GM18907 (cell line): ENCODE data around the gene FHIT.

Experiments used
- ATAC-seq: cut with Tn5 transposase; IDR thresholded peaks from one replicate; pipeline ENCODE4 v1.9.1; 2021; ENCODE audit warnings: mild to moderate bottlenecking, moderate library complexity; ENCODE audit not compliant: unreplicated experiment

Gene FHIT

DNA sequence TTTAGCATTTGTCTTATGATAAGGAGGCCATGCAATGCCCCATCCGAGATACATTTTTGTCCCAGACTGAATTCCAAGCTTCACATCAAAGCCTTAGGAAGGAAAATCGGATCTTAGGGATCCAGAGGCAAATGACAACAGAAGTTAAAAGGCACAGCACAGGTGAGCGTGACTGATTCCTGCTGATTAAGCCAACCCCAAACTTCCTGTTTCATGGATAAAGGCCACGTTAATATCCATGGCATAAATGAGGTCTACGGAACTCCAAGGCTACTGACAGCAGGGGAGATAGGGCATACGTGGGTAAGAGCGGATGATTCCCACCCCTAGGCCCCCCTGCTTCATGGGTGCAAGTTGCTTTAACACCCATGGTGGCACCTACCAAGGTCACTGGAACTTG, 471.6 kb downstream of the FHIT start:
- ATAC-seq, result no peak

- no peak for ATAC-seq
Observed at GRCh38 chr3:60775985-60776384, 475.3 kb downstream of the FHIT start.

DNA sequence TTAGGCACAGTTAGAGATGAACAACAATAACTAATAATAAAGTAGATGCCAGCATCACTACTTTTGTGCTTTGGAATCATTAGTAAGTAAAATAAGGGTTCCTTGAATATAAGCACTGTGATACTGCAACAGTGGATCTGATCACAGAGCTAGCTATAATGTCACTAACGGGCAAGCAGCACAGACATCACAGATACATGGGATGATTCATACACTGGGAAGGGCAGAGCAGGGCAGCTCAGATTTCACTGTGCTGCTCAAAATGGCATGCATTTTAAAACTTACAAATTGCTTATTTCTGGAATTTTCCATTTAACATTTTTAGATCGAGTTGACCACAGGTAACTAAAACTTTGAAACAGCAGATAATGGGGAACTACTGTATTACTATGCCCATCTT, 476.6 kb downstream of the FHIT start:
- ATAC-seq, result no peak

DNA sequence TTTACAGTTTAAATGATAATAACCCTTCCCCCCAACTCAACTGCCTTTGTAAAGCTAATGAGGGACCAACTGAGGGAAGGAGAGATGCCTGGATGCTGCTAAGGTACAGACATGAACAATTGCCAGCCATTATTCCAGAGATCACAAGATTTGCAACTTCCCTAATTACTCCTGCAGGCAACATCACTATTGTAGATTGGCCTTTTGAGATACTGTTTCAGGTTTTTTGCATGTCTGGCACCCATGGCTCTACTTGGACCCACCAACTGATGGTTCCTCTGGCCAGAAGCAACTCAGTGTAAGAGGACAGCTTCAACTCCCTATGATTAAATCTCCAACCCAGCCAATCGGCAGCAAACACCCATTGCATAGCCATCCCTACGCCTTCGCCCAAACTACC, 478.7 kb downstream of the FHIT start:
- no peak for ATAC-seq

- ATAC-seq, result no peak
Observed at GRCh38 chr3:60771766-60772165, 479.5 kb downstream of the FHIT start.

GRCh38 chr3:60770532-60770931, 480.7 kb downstream of the FHIT start:
- ATAC-seq, result no peak

DNA sequence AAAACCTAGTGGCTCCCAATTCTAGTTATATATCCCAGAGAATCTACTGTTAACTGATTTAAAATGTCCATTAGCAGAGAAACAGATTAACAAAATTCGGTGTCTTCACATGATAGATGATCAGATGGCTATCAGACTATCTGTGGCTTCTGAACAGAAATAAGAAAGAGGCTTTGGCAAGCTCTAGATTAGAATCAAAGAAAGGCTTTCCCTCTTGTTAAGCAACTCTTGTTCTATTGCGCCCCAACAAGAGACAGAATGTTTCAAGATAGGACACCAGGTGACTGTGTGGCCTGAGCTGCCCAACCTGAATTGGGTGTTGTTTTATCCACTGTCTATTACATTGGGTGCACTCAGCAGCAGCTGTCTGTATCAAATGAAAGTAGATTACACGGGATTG, 483.7 kb downstream of the FHIT start:
- no peak for ATAC-seq

GRCh38 chr3:60765776-60766175, 485.5 kb downstream of the FHIT start:
- no peak for ATAC-seq

GRCh38 chr3:60764870-60765269, 486.4 kb downstream of the FHIT start:
- no peak for ATAC-seq

DNA sequence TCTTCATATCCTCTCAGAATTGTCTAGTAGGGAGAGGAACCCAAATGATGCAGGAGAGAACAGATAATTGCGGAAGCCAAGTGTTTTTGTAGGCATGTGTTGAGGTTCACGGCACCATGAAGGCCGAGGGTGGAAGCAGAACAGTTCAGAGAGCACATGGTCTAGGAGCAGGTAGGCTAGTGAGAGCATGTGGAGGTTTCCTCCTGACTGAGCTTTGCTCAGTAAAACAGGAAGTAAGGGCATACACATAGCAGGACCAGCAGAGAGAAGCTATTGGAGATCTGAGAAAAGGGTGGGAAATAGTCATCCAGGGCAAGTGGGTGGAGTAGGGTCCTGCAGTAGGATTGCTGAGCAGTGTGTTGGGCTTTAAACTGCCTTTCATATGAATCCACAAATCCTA, 491.1 kb downstream of the FHIT start:
- ATAC-seq, result no peak

DNA sequence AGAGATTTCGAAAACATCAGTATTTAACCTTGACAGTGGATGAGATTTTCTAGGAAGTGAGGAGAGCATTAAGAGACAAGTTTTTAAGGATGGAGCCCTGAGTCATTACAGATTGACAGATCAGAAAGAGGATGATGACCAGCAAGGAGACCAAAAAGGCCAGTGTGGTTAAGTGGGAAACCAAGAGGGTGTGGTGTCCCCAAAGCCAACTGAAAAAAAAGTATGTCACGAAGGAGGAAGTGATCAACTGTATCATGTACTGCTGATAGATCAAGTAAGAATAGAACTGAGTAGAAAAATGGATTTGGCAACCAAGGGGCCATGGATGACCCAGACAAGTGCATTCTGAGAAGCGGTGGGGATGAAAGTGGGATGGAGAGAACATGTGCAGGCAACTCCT, 491.8 kb downstream of the FHIT start:
- no peak for ATAC-seq

- no peak for ATAC-seq
Observed at GRCh38 chr3:60758831-60759230, 492.4 kb downstream of the FHIT start.

DNA sequence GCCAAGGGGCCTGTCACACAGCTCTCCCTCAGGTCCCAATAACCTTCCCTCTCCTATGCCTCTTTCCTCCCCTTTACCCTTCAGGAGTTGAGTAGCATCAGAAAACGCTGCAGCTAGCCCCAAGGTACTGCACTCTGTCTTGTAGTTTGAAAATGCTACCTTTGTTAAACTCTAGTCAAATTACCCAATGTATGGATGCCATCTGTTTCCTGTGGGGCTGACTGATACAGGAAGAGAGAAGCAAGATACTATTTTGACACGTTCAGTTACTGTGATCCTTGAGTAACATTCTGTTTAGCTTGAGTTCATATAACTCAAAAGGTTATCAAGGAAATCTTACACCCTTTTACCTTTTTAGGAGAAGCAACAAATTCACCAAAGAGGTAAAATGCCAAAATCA, 493.1 kb downstream of the FHIT start:
- no peak for ATAC-seq

DNA sequence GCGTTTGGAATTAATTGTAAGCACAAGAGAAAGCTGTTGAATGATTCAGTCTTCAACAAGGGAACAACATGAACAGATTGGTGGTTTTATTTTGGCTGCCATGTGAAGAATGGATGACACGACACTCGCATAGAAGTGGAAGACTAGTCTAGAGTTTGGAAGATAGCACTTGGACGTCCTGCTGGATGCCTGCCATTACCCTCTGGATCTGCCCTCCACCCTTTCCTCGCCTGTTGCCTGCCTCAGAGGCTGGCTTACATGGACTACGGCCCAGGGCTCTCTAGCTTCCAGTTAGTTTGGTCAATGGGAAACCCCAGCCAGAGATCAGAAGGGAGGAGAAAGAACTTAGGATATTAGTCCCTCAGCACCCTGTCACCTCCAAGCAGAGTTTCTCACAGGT, 493.5 kb downstream of the FHIT start:
- no peak for ATAC-seq

DNA sequence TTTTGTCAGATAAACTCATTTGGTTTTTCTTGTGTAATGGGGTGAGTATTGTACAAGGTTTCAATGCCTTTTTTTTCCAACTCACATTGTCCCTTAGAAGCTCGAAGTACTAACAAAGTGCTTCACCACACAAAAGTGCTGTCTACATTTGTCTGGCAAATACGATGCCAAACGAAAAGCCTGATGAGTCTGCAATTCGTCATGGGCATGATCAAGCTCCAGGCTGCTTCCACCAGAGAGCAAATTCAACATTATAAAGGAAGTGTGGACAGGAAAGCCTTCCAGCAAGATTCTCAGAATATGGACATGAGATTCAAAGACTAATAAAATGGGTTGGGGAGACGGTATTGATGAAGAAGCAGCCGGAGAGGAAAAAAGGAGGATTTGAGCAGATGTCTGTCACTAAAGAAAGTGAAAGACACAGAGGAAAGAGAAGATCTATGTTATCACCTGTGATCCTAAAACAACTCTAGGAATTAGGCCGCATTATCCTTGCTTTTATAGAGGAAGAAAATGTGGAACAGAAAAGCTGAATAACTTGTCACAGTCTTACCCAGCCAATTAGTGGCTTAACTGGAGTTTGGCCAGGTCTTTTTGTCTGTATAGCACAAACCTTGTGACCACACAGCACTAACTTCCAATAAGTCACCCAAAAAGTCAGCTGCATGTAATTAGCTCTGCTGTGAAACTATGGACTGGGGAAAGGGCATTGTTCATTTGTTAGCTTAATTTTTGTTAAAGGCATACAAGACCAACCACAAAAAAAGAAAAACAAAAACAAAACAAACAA, 494.8 kb downstream of the FHIT start:
- ATAC-seq, result no peak

- ATAC-seq, result no peak
Observed at GRCh38 chr3:60755094-60755493, 496.2 kb downstream of the FHIT start.

DNA sequence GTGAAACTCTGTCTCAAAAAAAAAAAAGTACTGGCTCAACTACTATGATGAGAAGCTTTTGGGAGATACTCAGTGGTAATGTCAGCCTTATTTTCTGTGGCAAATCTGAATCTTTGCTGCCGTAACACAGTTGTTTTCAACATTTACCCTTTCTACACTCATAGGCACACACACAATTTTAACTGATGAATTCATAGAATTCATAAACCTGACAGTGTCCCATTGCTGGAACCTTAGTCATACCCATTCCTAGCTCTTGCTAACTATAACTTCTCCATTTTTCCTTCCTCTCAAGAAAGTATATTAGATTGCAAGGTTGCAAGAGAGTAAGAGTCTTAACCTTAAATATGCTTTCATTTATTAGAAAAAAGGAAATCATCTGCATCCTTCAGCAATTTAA, 496.6 kb downstream of the FHIT start:
- ATAC-seq, result no peak

GRCh38 chr3:60752809-60753208, 498.4 kb downstream of the FHIT start:
- ATAC-seq, result no peak

- ATAC-seq, result no peak
Observed at GRCh38 chr3:60746695-60747416, 504.4 kb downstream of the FHIT start.

DNA sequence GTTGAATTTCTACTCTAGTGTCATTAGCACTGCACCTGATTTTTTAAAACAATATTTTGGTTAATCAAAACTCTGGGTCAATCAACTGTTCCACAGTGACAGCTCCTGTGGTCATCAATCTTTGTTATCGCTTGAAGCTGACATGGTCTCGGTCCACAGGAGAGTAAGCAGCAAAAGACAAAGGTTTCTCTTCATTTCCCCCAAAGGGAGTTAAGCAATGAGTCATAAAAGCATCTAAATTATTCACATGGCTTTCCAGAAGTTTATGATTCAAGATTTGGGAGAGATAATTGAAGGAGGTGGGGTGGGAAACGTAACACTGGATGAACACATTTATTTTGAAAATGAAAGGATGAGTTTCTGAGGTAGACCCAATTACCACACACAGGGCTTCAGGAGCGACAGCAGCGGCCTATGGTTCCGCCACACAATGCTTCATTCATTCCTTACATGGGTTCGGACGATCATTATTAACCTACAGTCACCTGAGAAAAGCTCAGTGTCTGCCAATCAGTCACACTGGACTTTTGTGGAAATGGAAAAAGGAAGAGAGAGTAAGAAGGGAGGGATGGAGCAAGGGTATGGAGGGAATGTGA, 505.1 kb downstream of the FHIT start:
- ATAC-seq, result no peak

- ATAC-seq, result no peak
Observed at GRCh38 chr3:60743631-60744164, 507.6 kb downstream of the FHIT start.

DNA sequence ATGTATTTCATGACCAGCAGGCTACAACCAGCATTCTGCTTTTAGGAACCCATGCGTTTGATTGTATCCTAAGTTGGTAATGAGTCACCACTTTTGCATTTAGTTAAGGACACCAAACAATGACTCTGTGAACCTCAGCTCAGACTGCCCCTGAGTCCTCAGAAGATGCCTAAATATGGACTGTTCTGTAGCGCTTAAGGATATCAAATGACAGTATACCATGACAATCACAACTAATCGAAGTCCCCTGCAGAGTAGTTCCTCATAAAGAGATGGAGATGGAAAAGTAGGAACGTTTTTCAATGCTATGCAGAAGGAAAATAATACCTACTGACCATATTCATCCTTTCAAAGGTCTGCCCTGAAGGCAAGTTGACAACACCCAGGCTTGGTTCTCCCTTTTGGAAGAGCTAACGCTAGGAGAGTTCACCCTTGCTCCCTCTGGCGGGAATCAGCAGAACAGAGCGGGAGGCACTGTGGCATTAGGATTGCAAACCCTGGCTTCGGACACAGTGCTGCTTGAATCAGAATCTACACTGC, 508.6 kb downstream of the FHIT start:
- no peak for ATAC-seq
